Fibroblast of lung (primary cell): ENCODE data around the gene KIAA1671.

Experiments used
- EZH2 ChIP-seq: IDR thresholded peaks from 2 replicates; pipeline ENCODE4 v1.5.1; 2012; ENCODE audit warnings: low read length, control low read depth, mild to moderate bottlenecking; ENCODE audit errors: missing control alignments
- TF ChIP-seq, protein P1 (sequence below), 2 donors: IDR thresholded peaks in 1 of 2; conservative IDR thresholded peaks in 1 of 2; 1 replicate in 1 of 2; 2 replicates in 1 of 2; pipeline ENCODE4 v1.5.1; 2011 to 2012; ENCODE audit warnings: low read length in 2 of 2, control low read depth in 1 of 2, inconsistent platforms in 1 of 2, low read depth in 1 of 2, mild to moderate bottlenecking in 1 of 2

DNA sequence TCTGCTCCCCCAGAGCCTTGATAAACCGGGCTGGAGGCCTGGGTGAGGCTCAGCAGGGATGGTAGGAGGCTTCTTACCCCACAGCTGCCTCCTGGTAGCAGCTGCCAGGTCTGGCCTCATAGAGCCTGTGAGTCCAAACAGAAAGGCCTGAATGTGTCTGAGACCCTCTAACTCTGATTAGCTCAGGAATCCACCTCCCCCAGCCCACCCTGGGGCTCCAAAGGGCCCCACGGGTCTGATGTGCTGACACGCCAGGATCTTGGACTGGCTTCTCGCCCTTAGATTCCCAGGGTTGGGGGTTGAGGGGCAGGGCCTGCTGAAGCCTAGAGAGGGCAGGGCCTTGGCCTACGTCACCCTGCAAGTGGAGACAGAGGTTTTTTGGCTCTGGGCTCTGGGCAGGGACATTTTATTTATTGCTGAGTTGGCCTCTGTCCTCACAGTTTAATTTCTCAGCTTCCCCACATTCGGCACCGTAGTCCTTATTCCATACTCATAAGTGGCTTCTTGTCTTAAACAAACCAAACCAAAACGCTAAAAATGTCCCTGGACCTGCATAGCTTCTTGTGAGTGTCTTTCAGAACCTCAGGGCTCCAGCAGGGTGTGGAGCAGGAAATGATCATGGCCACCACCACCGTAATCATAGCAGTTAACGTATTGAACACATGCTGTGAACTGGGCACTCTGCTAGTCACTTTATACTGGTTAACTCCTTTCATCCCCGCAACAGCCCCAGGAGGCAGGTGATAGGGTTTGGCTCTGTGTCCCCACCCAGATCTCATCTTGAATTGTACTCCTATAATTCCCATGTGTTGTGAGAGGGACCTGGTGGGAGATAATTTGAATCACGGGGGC, 25.1 kb downstream of the KIAA1671 start:
- TF ChIP-seq, protein P1, sequence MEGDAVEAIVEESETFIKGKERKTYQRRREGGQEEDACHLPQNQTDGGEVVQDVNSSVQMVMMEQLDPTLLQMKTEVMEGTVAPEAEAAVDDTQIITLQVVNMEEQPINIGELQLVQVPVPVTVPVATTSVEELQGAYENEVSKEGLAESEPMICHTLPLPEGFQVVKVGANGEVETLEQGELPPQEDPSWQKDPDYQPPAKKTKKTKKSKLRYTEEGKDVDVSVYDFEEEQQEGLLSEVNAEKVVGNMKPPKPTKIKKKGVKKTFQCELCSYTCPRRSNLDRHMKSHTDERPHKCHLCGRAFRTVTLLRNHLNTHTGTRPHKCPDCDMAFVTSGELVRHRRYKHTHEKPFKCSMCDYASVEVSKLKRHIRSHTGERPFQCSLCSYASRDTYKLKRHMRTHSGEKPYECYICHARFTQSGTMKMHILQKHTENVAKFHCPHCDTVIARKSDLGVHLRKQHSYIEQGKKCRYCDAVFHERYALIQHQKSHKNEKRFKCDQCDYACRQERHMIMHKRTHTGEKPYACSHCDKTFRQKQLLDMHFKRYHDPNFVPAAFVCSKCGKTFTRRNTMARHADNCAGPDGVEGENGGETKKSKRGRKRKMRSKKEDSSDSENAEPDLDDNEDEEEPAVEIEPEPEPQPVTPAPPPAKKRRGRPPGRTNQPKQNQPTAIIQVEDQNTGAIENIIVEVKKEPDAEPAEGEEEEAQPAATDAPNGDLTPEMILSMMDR (conservative IDR thresholded peaks at IDR 0.05 in 1 of 2, IDR thresholded peaks at IDR 0.05 in 1 of 2; ENCODE audit: low read depth in 1 of 2, low read length in 2 of 2): no peak
- TF ChIP-seq EZH2: no peak
